Psoas muscle (tissue), 8 donors: ENCODE results near the gene NBPF14. TPM values are rescaled to one million over a fixed set of nuclear protein-coding genes. Genes with fewer than 3 reads are reported as not detected.
"Not testable (repeated sequence)": the region's sequence is repeated elsewhere in the genome, so short reads cannot be mapped to it uniquely, and the experiment has no call there.

Experiments
- ATAC-seq, 4 donors: fragments of 200-7000 bp; cut with Tn5 transposase; one replicate each; pipeline ENCODE4 v1.9.1; 2020; ENCODE audit warnings: moderate library complexity in 3 of 4, mild to moderate bottlenecking in 2 of 4
- DNase-seq, 2 donors: peaks; one replicate each; pipeline ENCODE4 v3.0.0-alpha.2; 2020
- H3K27ac ChIP-seq: fragments of 200-600 bp; one replicate; pipeline ENCODE4 v1.8.0; 2022
- H3K27me3 ChIP-seq, 3 donors: fragments of 200-600 bp in 1 of 3; one replicate each; pipeline versions ENCODE4 v1.6.1 to v1.8.0; 2013 to 2022; ENCODE audit warnings: low read length in 2 of 3, mild to moderate bottlenecking in 2 of 3, moderate library complexity in 1 of 3; ENCODE audit not compliant: insufficient read depth in 3 of 3
- H3K36me3 ChIP-seq, 2 donors: fragments of 200-600 bp in 1 of 2; one replicate each; pipeline versions ENCODE4 v1.6.1 to v1.8.0; 2013 to 2022; ENCODE audit warnings: low read depth in 1 of 2, mild to moderate bottlenecking in 1 of 2, moderate library complexity in 1 of 2; ENCODE audit not compliant: insufficient read depth in 1 of 2
- H3K4me1 ChIP-seq: fragments of 200-600 bp; one replicate; pipeline ENCODE4 v1.8.0; 2022
- H3K4me3 ChIP-seq: fragments of 200-600 bp; one replicate; pipeline ENCODE4 v1.8.0; 2022; ENCODE audit warnings: mild to moderate bottlenecking
- H3K9me3 ChIP-seq: fragments of 200-600 bp; one replicate; pipeline ENCODE4 v1.8.0; 2022
- WGBS, 3 donors: extraction: QIAGEN DNeasy Blood & Tissue Kit; methylation state at CpG; one replicate each; pipeline versions ENCODE4 v1.1.6 to v1.1.7; 2013; 5-methylcytosine and 5-hydroxymethylcytosine counted together
- intact Hi-C, 2 donors: fragments of 100-400 bp; cut with DNase I; formaldehyde crosslinking; loops; one replicate each; pipeline versions ENCODE4 v1.11.0 to v1.14.2; 2022
- long read RNA-seq, 2 donors: library from polyadenylated mRNA; unstranded; transcript quantifications; one replicate each; pipeline ENCODE4 v2.0.0, GENCODE V29; 2021
- polyA plus RNA-seq, 3 donors: library from polyadenylated mRNA; stranded (reverse); fragments of 200-250 nt; gene quantifications; one replicate each; pipeline ENCODE4 v1.2.3, GENCODE V29; 2013
- total RNA-seq, 4 donors: library from RNA; stranded (reverse); fragmentation: NEBNext Ultra II Directional in 2 of 4; extraction: Animal tissue kit (Norgen Biotek cat#: 25700) in 2 of 4; gene quantifications; one replicate each; pipeline versions ENCODE4 v1.2.1 to v1.2.4, GENCODE V29; 2021 to 2023
- donor health status: healthy with polysubstance abuse.
- donor health status: DM: no; HTN: no; CAD: no; lungs with moderate emphysema.
- donor health status: Bipolar disorder and iron deficiency.
- donor health status: healthy.
- donor health status: DM: yes; HTN: yes; CAD: no.
- donor health status: DM: no; HTN: no; CAD: no.
- donor health status: DM: no; HTN: no; CAD: no.
- donor health status: DM: yes; HTN: yes; CAD: no.

Gene NBPF14, protein sequence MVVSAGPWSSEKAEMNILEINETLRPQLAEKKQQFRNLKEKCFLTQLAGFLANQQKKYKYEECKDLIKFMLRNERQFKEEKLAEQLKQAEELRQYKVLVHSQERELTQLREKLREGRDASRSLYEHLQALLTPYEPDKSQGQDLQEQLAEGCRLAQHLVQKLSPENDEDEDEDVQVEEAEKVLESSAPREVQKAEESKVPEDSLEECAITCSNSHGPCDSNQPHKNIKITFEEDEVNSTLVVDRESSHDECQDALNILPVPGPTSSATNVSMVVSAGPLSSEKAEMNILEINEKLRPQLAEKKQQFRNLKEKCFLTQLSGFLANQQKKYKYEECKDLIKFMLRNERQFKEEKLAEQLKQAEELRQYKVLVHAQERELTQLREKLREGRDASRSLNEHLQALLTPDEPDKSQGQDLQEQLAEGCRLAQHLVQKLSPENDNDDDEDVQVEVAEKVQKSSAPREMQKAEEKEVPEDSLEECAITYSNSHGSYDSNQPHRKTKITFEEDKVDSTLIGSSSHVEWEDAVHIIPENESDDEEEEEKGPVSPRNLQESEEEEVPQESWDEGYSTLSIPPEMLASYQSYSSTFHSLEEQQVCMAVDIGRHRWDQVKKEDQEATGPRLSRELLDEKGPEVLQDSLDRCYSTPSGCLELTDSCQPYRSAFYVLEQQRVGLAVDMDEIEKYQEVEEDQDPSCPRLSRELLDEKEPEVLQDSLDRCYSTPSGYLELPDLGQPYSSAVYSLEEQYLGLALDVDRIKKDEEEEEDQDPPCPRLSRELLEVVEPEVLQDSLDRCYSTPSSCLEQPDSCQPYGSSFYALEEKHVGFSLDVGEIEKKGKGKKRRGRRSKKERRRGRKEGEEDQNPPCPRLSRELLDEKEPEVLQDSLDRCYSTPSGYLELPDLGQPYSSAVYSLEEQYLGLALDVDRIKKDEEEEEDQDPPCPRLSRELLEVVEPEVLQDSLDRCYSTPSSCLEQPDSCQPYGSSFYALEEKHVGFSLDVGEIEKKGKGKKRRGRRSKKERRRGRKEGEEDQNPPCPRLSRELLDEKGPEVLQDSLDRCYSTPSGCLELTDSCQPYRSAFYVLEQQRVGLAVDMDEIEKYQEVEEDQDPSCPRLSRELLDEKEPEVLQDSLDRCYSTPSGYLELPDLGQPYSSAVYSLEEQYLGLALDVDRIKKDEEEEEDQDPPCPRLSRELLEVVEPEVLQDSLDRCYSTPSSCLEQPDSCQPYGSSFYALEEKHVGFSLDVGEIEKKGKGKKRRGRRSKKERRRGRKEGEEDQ (N-terminal part only)
- total RNA-seq: 10 to 100 TPM in 2 of 4 donors, 1 to 10 TPM in 2; 6.4 to 26.7 (median 10.5) TPM
- polyA plus RNA-seq: 10 to 100 TPM in 1 of 3 donors, 1 to 10 TPM in 2; 4.9 to 25.1 (median 5.9) TPM
- long read RNA-seq, donor 1: 0 reads
- long read RNA-seq, donor 2, partial matches to known transcripts: 5 of 11 reads
- long read RNA-seq, donor 2, other reads (novel, unspliced or antisense): 5 of 11 reads

DNA sequence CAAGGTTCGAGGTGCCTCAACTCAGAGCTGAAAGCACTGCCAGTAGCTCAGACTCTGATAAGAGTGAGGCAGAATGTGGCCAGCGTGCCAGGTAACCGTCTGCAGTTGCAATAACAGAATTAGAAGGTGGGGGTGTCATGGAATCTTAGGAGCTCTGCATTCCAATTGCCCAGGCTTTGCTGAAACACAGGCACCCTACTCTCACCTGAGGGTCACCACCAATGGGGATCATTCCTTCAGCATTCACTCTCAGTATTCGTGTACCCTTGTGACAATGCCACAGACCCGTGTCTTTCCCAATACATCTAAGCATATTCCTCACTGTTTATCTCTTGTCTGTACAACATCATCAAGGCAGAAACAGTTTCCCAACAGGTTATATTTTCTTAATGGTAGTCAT is at the start of gene NBPF14:
Gene NBPF14, minus strand, starts transcription at position 101 of the 400 bp plus-strand sequence. CDS start 294 bp downstream, outside the sequence.
- intact Hi-C loops, H3K27ac ChIP-seq, H3K4me1 ChIP-seq, H3K9me3 ChIP-seq, DNase-seq, H3K27me3 ChIP-seq, H3K4me3 ChIP-seq, ATAC-seq, H3K36me3 ChIP-seq: not testable (repeated sequence)
- no CpG with 5 or more reads among the region's 5 CpGs for whole genome bisulfite sequencing, 3 donors

DNA sequence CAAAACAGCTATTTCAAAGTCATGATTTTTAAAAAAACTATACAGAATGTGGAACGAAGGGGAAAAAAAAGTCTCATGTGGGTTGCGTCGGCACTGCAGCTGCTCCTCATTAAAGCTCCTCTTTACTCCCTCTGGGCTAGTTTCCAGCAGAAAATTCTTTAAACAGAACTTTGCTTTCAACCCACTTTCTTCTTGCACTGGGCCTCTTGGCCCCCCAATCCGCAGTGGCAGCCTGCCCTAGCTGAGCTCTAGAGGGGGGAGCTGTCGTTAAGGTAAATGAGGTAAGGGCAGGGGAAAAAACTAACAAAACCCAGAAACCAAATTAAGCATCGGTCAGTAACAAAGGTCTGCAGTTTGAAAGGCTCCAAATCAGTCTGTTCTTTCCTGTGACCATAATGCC is 29.6 kb upstream of the NBPF14 start:
- WGBS, 3 donors: 17 to 33% (median 25%) methylated on average over 1 to 4 of the region's 6 CpGs
- H3K9me3 ChIP-seq, H3K4me1 ChIP-seq, H3K27me3 ChIP-seq, intact Hi-C loops, H3K36me3 ChIP-seq, H3K4me3 ChIP-seq, H3K27ac ChIP-seq, ATAC-seq: not testable (repeated sequence)
- DNase-seq: peak; percentile 31 to 64

DNA sequence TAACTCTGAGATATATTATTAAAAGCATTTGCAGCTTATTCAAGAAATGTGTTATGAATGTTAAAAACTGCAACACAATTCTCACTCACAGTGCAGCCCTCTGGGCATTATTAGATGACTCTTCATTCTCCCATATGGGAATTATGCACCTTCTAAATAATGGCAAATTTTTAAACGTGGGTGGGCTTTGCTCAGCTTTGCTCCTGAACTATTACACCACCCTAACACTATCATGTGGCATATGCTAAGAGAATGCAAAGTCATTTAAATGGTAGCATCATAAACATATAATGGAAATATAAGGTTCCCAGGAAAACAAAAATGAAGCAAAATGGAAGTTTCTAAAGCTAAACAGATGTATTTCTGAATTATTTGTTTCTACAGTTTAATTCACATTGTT is 22.4 kb upstream of the NBPF14 start:
- H3K4me1 ChIP-seq, H3K27ac ChIP-seq, DNase-seq, H3K27me3 ChIP-seq, H3K36me3 ChIP-seq, H3K9me3 ChIP-seq, ATAC-seq, H3K4me3 ChIP-seq, intact Hi-C loops: not testable (repeated sequence)
- WGBS, 3 donors: no CpG with 5 or more reads among the region's 1 CpG

DNA sequence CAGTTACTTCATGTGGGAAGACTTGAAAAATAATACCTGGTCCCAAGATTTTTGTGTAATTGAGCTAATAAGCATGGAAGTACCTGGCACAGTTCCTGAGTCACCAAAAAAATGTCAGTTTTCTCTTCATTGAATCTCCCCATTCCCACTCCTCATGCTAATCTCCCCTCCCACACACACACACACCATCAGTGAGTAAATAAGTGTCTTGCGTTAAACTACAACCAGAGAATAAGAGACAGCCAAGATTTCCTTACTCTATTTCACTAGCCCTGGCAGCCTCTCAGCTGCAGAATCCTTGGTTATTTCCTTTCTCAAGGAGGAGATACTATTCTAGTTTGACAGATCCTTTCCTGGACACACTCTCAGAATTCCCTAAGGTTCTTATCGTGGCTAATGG is 9.5 kb upstream of the NBPF14 start:
- ATAC-seq, DNase-seq, H3K27ac ChIP-seq, intact Hi-C loops, H3K4me3 ChIP-seq, H3K27me3 ChIP-seq, H3K36me3 ChIP-seq, H3K9me3 ChIP-seq, H3K4me1 ChIP-seq: not testable (repeated sequence)
- 13% methylated on average over 1 of the region's 2 CpGs; no CpG with 5 or more reads in 1 of the 3 donors for WGBS, 3 donors

DNA sequence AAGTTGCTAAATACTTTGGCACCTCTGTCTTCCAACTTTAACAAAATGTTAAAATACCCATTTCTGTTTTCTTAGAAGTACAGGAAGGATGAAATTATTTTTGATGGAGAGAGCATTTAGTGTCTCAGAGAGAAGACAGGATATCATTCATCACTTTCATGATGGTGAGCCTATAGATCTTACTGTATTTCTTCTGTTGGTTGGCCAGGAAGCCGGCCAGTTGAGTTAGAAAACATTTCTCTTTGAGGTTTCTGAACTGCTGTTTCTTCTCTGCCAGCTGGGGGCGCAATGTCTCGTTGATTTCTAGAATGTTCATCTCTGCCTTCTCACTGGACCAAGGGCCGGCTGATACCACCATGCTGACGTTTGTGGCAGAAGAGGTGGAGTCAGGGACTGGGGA is 451 bp downstream of the NBPF14 start:
- peak in 1 of 2 donors; percentile 9 for DNase-seq
- intact Hi-C loops: not testable (repeated sequence)

DNA sequence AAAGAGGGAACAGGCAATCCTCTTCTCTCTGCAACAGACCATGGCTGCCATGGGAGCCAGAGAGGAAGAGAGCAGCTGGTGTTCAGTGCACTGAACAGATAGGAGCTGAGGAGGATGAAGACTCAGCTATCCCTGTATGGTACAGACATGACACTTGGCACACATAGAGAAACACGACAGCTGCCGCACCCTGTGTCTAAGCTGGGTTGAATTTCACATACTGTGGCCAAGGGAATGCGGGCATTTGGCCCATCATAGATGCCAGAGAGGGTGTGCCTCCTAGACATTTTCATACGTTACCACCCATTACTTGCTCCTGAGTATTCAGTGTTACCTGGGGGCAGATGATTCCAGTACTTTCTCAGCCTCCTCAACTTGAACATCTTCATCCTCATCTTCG is 4.7 kb downstream of the NBPF14 start:
- H3K36me3 ChIP-seq, H3K27ac ChIP-seq, intact Hi-C loops, H3K9me3 ChIP-seq, H3K27me3 ChIP-seq, ATAC-seq, H3K4me3 ChIP-seq, H3K4me1 ChIP-seq: not testable (repeated sequence)
- 20 to 43% (median 23%) methylated on average over 1 to 4 of the region's 5 CpGs for WGBS, 3 donors
- peak in 1 of 2 donors; percentile 52 for DNase-seq

More for the DNA sequence above, 451 bp downstream of the NBPF14 start:
- H3K27ac ChIP-seq, H3K27me3 ChIP-seq, ATAC-seq, H3K4me1 ChIP-seq, H3K9me3 ChIP-seq, H3K36me3 ChIP-seq, H3K4me3 ChIP-seq: not testable (repeated sequence)
- WGBS, 3 donors: 38 to 70% (median 50%) methylated on average over 1 of the region's 5 CpGs

DNA sequence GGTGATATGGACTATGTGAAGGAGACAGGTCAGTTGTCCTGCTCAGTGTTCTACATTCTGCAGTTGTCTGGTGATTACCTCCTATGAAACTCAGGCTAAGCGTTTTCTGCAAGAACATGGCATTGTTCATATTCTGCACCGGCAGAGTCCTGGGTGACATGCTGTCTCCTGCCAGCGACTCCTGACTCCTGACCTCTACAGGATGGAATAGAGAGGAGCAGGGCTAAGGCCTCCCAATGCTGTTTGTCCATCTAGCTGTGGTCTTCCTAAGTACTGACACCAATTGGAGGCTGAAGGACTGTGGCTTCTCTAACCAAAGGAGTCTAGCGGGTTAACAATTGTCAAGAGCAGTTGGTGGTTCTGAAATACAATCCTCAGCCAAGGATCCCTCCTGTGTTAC is 63.7 kb downstream of the NBPF14 start:
- H3K27me3 ChIP-seq, ATAC-seq, intact Hi-C loops, H3K27ac ChIP-seq, H3K9me3 ChIP-seq, H3K4me3 ChIP-seq, H3K4me1 ChIP-seq: not testable (repeated sequence)
- H3K36me3 ChIP-seq: peaks cover 0 to 13% of the 10 kb centered on the region in 2 donors
- 63 to 75% (median 68%) methylated on average over 2 to 3 of the region's 4 CpGs for WGBS, 3 donors
- peak in 1 of 2 donors; percentile 11 for DNase-seq

DNA sequence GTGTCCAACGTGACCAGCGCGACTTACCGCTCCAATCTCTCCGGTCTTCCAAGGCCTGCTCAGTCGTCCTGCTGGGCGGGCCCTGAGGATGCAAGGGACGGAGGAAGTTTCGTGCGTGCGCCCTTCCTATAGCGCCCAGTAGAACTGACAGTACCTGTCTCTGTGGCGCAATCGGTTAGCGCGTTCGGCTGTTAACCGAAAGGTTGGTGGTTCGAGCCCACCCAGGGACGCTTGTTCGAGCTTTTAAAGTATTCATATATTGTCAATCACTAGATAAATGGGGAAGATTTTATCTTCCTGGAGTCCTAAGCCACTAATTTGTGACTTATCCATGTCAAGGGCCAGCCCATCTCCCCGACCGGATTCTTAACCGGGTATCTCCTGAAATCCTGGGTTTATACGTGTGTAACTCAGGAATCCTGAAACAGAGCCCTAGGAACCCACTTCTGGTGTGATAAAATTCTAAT is 66.7 kb downstream of the NBPF14 start:
- H3K36me3 ChIP-seq, ATAC-seq, H3K27ac ChIP-seq, H3K27me3 ChIP-seq, H3K4me1 ChIP-seq, intact Hi-C loops, H3K9me3 ChIP-seq: not testable (repeated sequence)
- peak overlapping the region; percentile 32 for H3K4me3 ChIP-seq
- DNase-seq: peak; percentile 19 to 50
- WGBS, 3 donors: 4 to 6% (median 4%) methylated on average over 9 to 25 of the region's 25 CpGs

DNA sequence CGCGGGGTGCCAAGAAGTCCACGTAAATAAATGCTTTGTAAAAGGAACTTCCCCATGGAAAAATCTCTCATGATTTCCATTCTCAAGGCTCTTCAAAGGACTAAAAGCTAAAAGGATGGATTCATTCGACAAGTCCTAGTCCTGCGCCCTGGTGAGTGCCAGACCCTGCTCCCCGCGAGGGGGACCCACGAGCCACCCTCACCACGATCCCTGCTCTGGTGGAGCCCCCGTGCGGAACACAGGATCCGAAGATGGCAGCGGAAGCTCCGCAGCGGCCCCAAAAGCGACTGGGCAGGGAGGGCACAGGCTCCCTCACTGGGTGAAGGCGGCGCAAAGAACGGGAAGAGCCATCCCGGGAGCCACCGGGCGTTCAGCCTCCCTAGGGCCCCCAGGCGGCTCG is 67.2 kb downstream of the NBPF14 start:
- H3K36me3 ChIP-seq, H3K4me1 ChIP-seq, ATAC-seq, DNase-seq, H3K9me3 ChIP-seq, H3K27ac ChIP-seq, intact Hi-C loops, H3K27me3 ChIP-seq: not testable (repeated sequence)
- 0% methylated on average over 3 to 5 of the region's 24 CpGs; no CpG with 5 or more reads in 1 of the 3 donors for WGBS, 3 donors
- H3K4me3 ChIP-seq: peak overlapping the region; percentile 32

DNA sequence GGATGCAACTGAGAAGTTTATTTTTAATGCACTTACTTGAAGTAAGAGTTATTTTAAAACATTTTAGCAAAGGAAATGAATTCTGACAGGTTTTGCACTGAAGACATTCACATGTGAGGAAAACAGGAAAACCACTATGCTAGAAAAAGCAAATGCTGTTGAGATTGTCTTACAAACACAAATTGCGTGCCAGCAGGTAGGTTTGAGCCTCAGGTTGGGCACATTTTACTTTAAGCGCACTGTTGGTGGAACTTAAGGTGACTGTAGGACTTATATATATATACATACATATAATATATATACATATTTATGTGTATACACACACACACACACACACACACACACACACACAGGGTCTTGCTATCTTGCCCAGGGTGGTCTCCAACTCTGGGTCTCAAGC is 69.2 kb downstream of the NBPF14 start:
- H3K4me1 ChIP-seq, ATAC-seq, intact Hi-C loops, H3K36me3 ChIP-seq, H3K27me3 ChIP-seq, H3K4me3 ChIP-seq, H3K9me3 ChIP-seq, H3K27ac ChIP-seq, DNase-seq: not testable (repeated sequence)
- 96 to 100% (median 100%) methylated on average over 2 of the region's 2 CpGs for WGBS, 3 donors
